Peyer's patch (tissue), 4 donors: ENCODE measurements around the gene MIF4GD.

Experiments
- POLR2A ChIP-seq, 2 donors: fragments of 450-650 bp; IDR thresholded peaks; one replicate each; pipeline ENCODE4 v1.5.1; 2017; ENCODE audit warnings: antibody characterized with exemption in 2 of 2, mild to moderate bottlenecking in 2 of 2, moderate library complexity in 2 of 2
- TF ChIP-seq, protein P1 (sequence below), 6 experiments: fragments of 450-650 bp in 4 of 6; fragments of 200-600 bp in 2 of 6; sonication (generic) in 1 of 6; IDR thresholded peaks; one replicate each; pipeline ENCODE4 v1.5.1; 2017 to 2019; ENCODE audit warnings: antibody characterized with exemption in 6 of 6, mild to moderate bottlenecking in 3 of 6, moderate library complexity in 1 of 6

- TF ChIP-seq, protein P1, sequence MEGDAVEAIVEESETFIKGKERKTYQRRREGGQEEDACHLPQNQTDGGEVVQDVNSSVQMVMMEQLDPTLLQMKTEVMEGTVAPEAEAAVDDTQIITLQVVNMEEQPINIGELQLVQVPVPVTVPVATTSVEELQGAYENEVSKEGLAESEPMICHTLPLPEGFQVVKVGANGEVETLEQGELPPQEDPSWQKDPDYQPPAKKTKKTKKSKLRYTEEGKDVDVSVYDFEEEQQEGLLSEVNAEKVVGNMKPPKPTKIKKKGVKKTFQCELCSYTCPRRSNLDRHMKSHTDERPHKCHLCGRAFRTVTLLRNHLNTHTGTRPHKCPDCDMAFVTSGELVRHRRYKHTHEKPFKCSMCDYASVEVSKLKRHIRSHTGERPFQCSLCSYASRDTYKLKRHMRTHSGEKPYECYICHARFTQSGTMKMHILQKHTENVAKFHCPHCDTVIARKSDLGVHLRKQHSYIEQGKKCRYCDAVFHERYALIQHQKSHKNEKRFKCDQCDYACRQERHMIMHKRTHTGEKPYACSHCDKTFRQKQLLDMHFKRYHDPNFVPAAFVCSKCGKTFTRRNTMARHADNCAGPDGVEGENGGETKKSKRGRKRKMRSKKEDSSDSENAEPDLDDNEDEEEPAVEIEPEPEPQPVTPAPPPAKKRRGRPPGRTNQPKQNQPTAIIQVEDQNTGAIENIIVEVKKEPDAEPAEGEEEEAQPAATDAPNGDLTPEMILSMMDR (IDR thresholded peaks at IDR 0.05), result no peak
- no peak for TF ChIP-seq POLR2A (IDR thresholded peaks at IDR 0.05)
Observed at GRCh38 chr17:75218131-75218530, 52.9 kb downstream of the MIF4GD start.
